ENCODE data around the gene HSD3B7.
"Not testable (repeated sequence)": the region's sequence is repeated elsewhere in the genome, so short reads cannot be mapped to it uniquely, and the experiment has no call there.

Gene HSD3B7

DNA sequence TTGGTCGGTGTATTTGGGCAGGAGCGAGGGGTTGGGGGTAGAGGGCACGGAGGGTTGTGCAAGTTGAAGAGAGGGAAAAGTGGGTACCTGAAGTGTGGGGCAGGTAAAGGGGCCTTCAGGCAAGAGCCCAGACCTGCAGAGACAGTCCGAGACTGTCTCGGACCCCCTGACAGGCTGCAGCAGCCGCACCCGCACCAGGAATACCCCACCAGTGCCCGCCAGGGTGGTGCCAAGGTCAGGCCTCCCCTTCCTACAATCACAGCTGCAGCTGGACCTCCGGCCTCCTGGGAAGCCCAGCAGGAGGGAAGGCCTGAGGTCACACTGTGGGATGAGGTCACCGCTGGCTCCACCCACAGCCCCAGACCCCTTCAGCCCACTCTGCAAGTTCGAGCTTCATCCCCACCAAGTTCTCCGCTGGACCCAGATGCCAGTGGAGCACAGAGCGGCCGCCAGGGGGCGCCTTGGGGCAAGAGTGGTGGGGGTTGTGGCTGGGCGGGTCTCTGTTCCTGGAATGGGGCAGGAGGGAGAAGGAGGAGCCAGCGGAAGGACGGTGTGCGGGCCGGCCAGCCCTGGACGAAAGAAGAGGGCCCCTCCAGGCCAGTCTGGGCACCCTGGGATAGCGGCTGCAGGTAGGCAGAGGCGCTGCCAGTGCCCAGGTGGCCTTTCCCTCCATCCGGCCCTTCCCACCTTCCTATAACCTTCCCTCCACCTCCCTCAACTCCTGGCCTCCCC is at the start of gene HSD3B7:
TSS of gene HSD3B7 (plus strand) at position 539 of the 732 bp plus-strand sequence. CDS start 452 bp downstream, outside the sequence.
- DNase-seq = peak; percentile 11 to 81

DNA sequence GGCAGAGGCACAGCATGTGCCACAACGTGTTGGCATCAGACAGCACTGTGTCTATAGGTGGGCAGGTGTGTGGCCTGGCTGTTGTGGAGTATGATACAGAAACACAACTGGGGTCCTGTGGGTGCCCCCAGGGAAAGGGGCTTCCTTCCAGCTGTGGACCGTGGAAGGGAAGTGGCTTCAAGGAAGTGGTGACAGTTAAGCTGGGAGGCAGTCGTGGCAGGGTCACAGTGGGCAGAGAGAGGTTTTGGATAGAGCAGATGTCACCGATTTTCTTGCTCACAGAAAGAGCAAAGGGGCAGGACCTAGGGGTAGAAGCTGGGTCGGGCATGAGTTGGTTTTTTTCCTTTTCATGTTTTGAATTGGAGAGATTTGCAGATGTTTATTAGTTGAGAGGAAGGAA is 47.3 kb upstream of the HSD3B7 start:
- DNase-seq = no peak

DNA sequence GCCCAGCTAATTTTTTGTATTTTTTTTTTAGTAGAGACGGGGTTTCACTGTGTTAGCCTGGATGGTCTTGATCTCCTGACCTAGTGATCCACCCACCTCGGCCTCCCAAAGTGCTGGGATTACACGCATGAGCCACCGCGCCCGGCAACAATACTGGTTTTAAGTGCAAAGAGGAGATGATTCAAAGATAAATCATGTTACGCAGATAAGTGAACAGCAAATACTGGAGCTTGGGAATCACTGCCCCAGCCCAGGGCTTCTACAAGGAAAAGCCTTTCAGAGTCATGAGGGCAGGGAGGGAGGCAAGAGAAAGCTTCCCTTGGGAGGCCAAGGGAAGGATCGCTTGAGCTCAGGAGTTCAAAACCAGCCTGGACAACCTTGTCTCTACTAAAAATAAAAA is 45.4 kb upstream of the HSD3B7 start:
- not testable (repeated sequence) for DNase-seq

DNA sequence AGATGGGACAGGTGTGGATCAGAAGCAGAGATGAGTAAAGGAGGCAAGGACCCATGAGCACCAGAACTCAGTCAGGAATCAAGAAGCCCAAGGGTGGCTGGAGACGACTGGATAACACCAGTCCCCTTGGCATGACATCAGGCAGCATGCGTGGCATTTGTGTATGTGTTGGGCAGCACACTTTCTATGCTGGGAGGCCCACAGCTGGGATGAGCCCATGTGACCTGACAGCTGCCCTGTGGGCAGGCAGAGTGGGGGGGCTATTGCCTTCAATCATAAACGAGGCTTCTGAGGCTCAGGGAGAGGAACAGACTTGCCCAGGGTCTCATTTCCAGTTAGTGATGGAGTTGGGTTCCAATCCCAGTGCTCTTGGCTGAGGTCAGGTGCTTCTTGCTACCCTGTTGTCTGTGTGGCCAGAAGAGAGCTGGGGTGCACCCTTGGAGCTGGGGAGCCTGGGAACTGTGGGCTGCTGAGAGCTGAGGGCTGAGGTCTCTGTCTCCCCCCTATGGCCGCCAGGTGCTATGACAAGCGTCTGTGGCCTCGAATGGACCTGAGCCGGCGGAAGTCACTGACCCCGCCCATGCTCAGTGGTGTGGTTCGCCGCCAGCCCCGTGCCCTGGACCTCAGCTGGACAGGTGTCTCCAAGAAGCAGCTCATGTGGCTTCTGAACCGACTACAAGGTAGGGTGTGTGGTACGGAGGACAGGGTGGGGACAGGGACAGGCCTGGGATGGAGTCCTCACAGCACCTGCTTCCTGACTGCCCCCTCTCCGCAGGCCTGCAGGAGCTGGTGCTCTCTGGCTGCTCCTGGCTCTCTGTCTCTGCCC is 43.2 kb upstream of the HSD3B7 start:
- DNase-seq = peak in 1 of 2 experiments; percentile 34

DNA sequence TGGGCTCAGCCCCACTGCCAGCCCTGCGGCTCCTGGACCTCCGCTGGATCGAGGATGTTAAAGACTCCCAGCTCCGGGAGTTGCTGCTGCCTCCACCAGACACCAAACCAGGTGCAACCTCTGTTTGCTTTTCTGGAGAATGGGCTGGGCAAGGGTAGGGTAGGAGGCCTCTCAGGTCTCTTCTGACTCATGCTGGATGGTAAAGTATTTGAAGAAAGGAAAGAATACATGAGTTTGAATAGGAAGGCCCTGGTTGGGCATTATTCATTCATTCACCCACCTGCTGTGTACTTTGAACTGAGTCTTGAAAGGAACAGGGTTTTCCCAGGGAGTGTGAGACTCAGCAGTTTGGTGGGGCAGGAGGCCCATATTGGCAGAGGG is 42.6 kb upstream of the HSD3B7 start:
- DNase-seq = no peak

DNA sequence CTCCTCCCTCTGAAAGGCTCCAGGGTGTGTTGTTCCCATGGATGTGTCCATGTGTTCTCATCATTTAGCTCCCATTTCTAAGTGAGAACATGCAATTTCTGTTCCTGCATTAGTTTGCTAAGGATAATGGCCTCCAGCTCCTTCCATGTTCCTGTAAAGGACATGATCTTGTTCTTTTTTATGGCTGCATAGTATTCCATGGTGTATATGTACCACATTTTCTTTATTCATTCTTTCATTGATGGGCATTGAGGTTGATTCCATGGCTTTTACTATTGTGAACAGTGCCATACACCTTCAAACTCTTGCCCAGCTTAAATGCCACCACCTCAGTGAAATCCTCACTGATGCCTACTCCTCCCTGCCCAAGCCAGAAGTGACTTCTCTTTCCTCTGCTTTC is 40.7 kb upstream of the HSD3B7 start:
- no peak for DNase-seq

DNA sequence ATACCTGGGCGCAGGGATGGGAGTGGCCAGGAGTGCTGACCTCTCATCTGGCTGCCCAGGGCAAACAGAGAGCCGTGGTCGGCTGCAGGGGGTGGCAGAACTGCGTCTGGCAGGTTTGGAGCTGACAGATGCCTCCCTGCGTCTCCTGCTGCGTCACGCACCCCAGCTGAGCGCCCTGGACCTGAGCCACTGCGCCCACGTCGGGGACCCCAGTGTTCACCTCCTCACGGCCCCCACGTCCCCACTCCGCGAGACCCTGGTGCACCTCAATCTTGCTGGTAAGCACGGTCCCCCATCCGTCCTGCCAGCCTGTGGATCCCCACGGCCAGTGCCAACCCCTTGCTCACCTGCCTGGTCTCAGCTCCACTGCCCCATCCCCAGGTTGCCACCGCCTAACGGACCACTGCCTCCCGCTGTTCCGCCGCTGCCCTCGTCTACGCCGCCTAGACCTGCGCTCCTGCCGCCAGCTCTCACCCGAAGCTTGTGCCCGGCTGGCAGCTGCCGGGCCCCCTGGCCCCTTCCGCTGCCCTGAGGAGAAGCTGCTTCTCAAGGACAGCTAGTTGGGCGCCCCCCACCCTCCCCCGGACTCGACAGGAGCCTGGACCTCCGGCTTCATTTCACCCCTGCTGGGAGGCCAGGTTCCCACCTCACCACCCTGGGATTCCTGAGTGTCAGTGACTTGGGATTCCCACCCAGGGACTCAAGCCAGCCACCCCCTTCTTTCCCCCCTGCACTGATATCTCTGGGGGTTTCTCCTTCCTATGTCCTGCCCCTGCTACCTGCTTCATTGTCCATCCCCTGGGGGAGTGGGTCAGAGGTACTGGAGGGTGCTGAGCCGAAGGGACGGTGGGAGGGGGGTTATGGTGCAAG is 38.1 kb upstream of the HSD3B7 start:
- no peak for DNase-seq

DNA sequence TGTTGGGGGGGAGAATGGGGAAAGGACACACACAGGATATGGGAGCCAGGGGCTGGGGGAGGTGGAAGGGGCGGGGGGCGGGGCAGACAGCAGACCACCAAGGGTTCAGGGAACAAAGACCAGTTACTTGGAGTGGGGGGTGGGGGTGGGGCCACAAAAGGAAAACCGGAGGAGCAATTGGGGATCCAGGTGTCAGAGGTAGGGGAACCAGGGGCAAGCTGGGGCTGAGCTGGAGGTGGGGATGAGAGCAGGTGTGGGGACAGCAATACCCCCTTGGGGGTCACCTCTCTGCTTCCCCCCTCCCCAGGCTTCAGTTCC is 37.5 kb upstream of the HSD3B7 start:
- DNase-seq = no peak

DNA sequence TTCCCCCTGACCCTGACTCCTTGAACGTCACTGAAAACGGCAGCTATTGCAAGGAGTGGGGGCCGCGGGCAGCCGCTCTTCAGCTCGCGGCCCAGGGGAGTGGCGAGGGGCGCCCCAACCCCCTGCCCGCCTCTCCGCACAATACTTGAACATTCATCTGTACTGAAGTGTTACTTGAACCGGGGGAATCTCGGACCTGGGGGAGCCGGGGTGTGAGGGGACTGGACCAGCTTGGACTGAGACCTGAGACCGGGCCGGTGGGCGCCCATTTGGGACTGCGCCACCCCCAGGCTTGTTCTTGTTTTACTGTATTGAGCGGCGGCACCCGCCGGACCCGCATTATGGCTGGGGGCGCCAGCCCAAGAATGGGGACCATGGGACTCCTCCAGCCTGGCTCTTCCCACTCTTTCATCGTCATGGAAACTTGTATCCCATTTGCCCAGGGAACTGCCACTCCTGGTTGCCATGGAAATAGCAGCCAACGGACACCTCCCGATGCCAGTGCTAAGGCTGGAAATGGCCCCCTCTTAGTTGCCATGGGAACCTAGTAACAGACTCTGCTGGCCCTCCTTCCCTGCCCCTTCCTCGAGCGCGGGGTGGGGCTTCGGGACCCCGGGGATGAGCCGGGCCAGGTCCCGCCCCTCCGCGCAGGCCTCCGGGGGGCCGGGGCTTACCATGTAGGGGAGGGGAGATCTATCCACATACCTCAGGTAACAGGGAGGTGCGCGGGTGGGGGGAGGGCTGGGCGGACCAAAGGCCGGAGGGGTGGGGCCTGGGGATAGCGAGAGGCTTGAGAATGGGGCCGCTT is 36.9 kb upstream of the HSD3B7 start:
- peak; percentile 37 to 50 for DNase-seq

DNA sequence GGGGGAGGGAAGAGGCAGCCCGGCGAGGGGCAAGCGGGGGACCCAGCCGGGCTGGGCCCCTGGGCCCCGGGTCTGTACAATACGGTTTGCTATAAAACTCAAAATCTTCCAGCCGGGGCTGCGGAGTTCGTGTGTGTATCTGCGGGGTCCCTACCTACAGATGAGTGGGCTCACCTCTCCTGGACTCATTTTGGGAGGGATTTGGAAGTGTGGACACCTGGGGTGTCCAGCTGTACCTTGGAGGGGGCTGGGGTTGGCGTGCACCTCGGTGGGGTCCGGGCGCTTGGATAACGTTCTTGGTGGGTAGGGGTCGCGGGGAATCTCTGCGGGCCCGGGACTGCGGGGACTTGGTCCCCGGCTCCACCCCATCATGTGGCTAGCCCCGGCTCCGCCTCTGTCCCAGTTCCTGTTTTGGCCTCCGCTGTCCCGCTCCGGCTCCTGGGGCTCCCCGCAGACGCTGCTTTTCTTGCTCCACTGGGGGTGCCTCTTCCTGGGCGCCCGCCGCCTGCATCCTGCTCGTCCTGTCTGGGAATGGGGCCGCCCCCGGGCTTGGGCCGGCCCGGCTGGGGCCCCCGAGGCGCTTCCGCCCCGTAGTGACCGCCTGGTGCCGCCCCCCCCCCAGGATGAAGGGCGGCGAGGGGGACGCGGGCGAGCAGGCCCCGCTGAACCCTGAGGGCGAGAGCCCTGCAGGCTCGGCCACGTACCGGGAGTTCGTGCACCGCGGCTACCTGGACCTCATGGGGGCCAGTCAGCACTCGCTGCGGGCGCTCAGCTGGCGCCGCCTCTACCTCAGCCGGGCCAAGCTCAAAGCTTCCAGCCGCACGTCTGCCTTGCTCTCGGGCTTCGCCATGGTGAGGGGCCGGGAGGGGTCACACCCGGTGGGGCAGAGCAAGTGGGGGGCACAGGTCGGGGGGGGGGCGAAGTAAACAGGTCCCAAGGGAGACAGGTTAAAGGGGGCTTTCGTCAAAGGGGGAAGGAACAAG is 36.0 kb upstream of the HSD3B7 start, which contains the start of gene ORAI3:
TSS of gene ORAI3 (plus strand) at position 402 of the 983 bp plus-strand sequence. CDS start at position 624, 222 bp downstream.
- DNase-seq = peak in 1 of 2 experiments; percentile 17

DNA sequence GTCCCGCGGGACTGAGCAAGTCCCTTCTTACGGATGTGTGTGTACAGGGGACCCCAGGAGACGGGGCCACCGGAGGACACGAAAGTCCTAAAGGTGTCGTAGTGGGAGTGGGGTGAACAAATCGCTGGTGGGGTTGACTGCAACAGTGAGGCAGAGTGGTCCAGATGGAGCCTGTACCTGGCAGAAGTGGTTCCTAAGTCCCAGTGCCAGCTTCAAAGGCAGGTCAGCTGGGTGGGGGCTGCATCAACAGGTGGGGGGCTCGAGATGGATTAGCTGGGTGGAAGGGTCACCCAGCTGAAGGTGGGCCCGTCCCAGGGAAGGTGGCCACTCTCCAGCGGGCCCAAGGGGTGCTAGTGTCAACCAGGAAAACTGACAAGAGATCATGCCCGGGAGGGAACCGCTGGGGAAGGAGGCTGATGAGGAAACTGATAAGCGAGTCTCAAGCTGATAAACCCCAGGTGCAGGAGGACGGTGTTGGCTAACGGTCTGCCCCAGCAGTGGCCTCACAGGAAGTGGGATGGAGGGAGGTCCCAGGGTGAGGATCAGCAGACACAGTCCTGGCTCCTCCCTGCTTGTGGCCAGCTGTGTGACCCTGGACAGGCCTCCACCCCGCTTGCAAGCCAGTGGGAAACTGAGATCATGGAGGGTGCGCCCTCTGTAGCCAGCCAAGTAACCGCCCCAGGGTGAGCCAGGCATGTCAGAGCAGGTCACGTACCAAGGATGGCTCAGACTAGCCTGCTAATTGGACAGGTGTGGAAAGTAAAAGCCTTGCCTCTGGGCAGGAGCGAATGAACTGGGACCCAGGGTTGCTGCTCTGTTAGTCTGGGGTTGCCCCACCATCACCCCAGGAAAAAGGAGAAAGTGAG is 35.1 kb upstream of the HSD3B7 start:
- DNase-seq = no peak

DNA sequence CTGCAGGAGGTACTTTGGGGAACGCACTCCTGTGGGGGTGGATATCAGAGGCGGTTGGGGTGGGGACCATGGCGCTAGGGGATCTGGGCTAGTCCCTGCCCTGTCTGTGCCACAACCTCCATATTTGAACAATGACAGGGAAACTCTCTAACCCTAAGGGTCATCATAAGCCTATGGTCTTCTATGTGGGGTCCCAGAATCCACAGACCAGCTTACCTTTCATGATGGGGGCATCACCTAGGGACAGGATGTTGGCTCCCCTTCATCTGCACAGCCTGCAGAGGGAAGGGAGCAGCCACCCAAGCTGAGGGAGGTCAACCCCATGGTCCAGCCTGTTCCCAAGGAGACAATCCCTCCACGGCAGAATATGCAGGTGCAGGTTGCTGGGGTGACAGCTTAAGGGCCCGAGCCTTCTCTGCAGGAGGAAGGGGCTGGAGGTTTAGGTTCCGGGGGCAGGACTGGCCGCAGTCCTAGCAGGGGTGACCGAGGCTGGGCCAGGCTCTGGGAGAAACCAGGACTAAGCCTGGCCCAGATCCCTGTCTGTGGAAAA is 34.4 kb upstream of the HSD3B7 start:
- no peak for DNase-seq

DNA sequence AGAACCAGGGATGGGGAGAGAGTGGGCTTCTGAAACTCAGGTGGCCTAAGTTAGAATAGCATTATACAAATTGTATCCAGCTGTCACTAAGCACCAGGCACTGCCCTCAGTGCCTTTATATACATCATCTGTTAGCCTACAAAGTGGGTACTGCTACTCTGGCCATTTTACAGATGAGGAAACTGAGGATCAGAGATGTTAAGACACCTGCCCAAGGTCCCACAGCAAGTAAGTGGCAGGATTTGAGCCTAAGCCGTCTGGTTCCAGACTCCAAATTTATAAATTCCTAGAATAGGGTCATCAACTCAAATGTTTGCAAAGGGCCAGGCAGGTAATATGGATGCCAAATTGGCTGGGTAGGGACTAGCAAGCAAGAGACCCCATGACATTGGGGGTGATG is 33.8 kb upstream of the HSD3B7 start:
- no peak for DNase-seq

DNA sequence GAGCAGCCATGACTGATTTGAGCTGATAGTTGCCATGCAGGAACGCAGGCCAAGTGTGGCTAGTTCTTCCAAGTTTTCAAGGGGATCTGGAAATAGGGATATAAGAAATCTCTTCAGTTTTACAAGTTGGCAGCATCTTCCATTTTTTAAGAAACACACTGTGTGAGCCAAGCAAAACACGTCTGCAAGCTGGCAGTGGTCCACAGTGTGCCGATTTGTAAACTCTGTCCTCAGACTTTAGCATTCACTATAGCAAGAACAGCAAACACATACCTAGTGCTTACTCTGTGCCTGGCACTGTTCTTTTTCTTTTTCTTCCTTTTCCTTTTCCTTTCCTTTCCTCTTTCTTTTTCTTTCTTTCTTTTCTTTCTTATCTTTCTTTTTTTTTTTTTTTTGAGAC is 33.3 kb upstream of the HSD3B7 start:
- DNase-seq = peak in 1 of 2 experiments; percentile 47

DNA sequence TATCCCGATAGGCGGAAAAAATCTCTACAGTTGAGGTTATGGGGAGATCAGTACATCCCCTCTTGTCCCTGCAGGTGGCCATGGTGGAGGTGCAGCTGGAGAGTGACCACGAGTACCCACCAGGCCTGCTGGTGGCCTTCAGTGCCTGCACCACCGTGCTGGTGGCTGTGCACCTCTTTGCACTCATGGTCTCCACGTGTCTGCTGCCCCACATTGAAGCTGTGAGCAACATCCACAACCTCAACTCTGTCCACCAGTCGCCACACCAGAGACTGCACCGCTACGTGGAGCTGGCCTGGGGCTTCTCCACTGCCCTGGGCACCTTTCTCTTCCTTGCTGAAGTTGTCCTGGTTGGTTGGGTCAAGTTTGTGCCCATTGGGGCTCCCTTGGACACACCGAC is 31.9 kb upstream of the HSD3B7 start:
- DNase-seq = no peak

DNA sequence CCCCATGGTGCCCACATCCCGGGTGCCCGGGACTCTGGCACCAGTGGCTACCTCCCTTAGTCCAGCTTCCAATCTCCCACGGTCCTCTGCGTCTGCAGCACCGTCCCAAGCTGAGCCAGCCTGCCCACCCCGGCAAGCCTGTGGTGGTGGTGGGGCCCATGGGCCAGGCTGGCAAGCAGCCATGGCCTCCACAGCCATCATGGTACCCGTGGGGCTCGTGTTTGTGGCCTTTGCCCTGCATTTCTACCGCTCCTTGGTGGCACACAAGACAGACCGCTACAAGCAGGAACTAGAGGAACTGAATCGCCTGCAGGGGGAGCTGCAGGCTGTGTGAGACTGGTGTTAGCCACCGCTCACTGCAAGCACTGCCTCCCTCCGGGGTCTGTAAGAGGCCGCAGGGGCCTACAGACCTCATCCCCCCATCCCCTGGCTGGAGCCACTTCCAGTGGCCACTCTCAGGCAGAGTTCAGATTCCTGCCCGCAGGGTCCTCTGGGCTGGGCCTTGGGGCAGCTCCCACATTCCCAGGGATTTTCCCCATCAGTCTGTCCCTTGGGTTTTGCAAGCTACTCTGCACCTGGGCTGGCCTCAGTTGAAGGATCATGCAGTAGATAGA is 31.4 kb upstream of the HSD3B7 start:
- peak; percentile 74 to 85 for DNase-seq

DNA sequence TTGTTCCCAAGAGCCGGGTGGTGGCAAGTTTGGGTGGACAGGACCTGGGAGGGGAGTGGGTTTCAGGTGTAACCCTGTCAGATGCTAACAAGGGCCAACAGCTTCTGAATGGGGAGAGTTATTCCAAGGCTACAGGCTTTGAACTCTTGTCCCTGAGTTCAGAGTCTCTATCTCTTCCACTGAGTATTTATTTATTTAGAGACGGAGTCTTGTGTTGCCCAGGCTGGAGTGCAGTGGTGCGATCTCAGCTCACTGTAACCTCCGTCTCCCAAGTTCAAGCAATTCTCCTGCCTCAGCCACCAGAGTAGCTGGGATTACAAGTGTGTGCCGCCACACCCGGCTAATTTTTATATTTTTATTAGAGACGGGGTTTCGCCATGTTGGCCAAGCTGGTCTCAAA is 30.0 kb upstream of the HSD3B7 start:
- DNase-seq = no peak

DNA sequence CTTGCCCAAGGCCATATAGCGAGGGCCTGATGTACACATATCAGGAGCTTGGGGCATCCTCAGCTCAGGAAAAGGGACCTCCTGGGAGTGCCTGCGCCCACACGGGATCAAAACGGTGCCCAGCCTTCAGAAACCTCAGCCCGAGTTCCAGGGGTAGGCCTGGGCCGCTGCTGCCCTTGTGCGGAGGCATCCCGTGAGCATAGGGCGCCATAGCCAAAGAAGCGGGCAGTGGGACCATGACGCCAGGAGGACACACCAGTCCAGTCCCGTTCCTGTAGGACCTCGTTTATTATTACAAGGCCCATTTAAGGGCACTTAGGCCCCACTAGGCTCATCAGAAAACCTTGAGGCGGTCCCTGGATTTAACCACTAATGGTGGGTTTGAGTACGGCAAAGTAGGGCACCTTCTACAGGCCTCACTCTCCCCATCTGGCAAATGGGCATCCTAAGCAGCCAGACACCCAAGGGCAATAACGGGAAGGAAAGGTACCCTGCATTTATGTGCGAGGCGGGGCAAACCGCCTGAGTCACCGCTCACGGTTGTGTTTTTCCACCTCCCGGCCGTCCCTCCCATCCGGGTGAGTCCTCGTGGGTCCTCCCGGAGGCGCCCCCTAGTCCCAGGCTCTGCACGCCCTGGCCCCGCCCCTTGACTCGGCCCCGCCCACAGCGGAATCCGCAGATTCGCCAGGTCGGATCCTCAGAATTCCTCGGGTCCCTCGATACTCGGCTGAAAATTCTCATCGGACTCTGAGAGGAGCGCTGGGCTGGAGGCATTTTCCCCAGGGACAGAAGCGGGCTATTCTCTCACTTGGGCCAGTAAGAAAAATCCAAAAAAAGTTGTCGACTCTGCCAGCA is 28.2 kb upstream of the HSD3B7 start:
- DNase-seq = peak; percentile 48 to 82
